NT2/D1 (cell line): ENCODE results near the gene SLC44A4.
"Not testable (repeated sequence)": the region's sequence is repeated elsewhere in the genome, so short reads cannot be mapped to it uniquely, and the experiment has no call there.

Experiments used
- DNase-seq: peaks from one replicate; pipeline ENCODE4 v3.0.0-alpha.2; 2011; ENCODE audit warnings: low read depth, low spot score
- H3K27me3 ChIP-seq: 2 replicates; pipeline ENCODE4 v1.6.0; 2011; ENCODE audit warnings: mild to moderate bottlenecking; ENCODE audit not compliant: insufficient read length, insufficient read depth
- H3K36me3 ChIP-seq: 2 replicates; pipeline ENCODE4 v1.6.1; 2011; ENCODE audit warnings: mild to moderate bottlenecking, low read length, mixed read lengths; ENCODE audit not compliant: insufficient read depth, insufficient read length
- H3K4me1 ChIP-seq: 2 replicates; pipeline ENCODE4 v1.5.1; 2011; ENCODE audit not compliant: insufficient read depth, insufficient read length
- H3K4me3 ChIP-seq: 2 replicates; pipeline ENCODE4 v1.5.1; 2011; ENCODE audit warnings: low read depth; ENCODE audit not compliant: insufficient read length
- H3K9ac ChIP-seq: 2 replicates; pipeline ENCODE4 v1.6.0; 2011; ENCODE audit warnings: low read depth; ENCODE audit not compliant: insufficient read length
- H3K9me3 ChIP-seq: 2 replicates; pipeline ENCODE4 v1.5.1; 2011; ENCODE audit warnings: mild to moderate bottlenecking, low read length; ENCODE audit not compliant: insufficient read depth
- SUZ12 ChIP-seq: IDR thresholded peaks from 2 replicates; pipeline ENCODE4 v1.6.1; 2011; ENCODE audit not compliant: insufficient read length, insufficient read depth; ENCODE audit errors: extremely low read depth
- YY1 ChIP-seq: IDR thresholded peaks from 2 replicates; pipeline ENCODE4 v1.6.1; 2011; ENCODE audit not compliant: insufficient read length, insufficient read depth
- ZNF274 ChIP-seq: IDR thresholded peaks from 2 replicates; pipeline ENCODE4 v1.6.1; 2011; ENCODE audit warnings: mild to moderate bottlenecking, low read depth, low read length

SLC44A4 gene

GRCh38 chr6:31851485-31851832, 27.3 kb downstream of the SLC44A4 start:
- H3K27me3 ChIP-seq: no peaks in the 10 kb centered on the region
- TF ChIP-seq ZNF274: no peak
- no peak for TF ChIP-seq SUZ12
- TF ChIP-seq YY1: no peak
- H3K4me3 ChIP-seq: no peak overlapping the region
- no peaks in the 10 kb centered on the region for H3K4me1 ChIP-seq
- H3K9ac ChIP-seq: no peak overlapping the region
- DNase-seq: no peak
- peaks cover 18% of the 10 kb centered on the region; the same call in 1 of the 2 replicates for H3K9me3 ChIP-seq
- no peaks in the 10 kb centered on the region for H3K36me3 ChIP-seq

- H3K9me3 ChIP-seq: peaks cover 18% of the 10 kb centered on the region; the same call in 1 of the 2 replicates
- no peaks in the 10 kb centered on the region for H3K27me3 ChIP-seq
- H3K4me3 ChIP-seq: no peak overlapping the region
- no peak for TF ChIP-seq YY1
- TF ChIP-seq SUZ12: no peak
- TF ChIP-seq ZNF274: no peak
- no peaks in the 10 kb centered on the region for H3K36me3 ChIP-seq
- no peak for DNase-seq
- no peaks in the 10 kb centered on the region for H3K4me1 ChIP-seq
- no peak overlapping the region for H3K9ac ChIP-seq
These were observed 27.9 kb downstream of the SLC44A4 start for GRCh38 chr6:31850765-31851484.

GRCh38 chr6:31847276-31847978, 31.4 kb downstream of the SLC44A4 start:
- H3K4me3 ChIP-seq: no peak overlapping the region
- no peaks in the 10 kb centered on the region for H3K27me3 ChIP-seq
- DNase-seq: no peak
- peaks cover 18% of the 10 kb centered on the region for H3K36me3 ChIP-seq
- H3K9me3 ChIP-seq: peaks cover 6% of the 10 kb centered on the region; the same call in 1 of the 2 replicates
- no peak for TF ChIP-seq SUZ12
- no peak for TF ChIP-seq YY1
- TF ChIP-seq ZNF274: no peak
- no peaks in the 10 kb centered on the region for H3K4me1 ChIP-seq
- no peak overlapping the region for H3K9ac ChIP-seq

GRCh38 chr6:31844507-31844906, 34.3 kb downstream of the SLC44A4 start:
- Histone ChIP-seq H3K36me3 (peaks cover 34% of the 10 kb centered on the region), H3K27me3 (no peaks in the 10 kb centered on the region), H3K9me3 (no peaks in the 10 kb centered on the region), H3K4me3 (no peak overlapping the region), H3K4me1 (no peaks in the 10 kb centered on the region), H3K9ac (no peak overlapping the region)
- no peak for TF ChIP-seq ZNF274
- TF ChIP-seq SUZ12: no peak
- TF ChIP-seq YY1: no peak
- DNase-seq: no peak

GRCh38 chr6:31842053-31842452, 36.7 kb downstream of the SLC44A4 start:
- DNase-seq: no peak
- TF ChIP-seq SUZ12 (no peak), ZNF274 (no peak)
- Histone ChIP-seq H3K27me3 (no peaks in the 10 kb centered on the region), H3K36me3 (peaks cover 58% of the 10 kb centered on the region), H3K4me1 (no peaks in the 10 kb centered on the region), H3K4me3 (no peak overlapping the region), H3K9me3 (no peaks in the 10 kb centered on the region), H3K9ac (no peak overlapping the region)

- not testable (repeated sequence) for H3K9ac ChIP-seq, H3K4me1 ChIP-seq, DNase-seq, H3K9me3 ChIP-seq, H3K27me3 ChIP-seq, H3K4me3 ChIP-seq
- peaks cover 72% of the 10 kb centered on the region for H3K36me3 ChIP-seq
These were observed 39.0 kb downstream of the SLC44A4 start for GRCh38 chr6:31839779-31840126.

GRCh38 chr6:31838968-31839367, 39.8 kb downstream of the SLC44A4 start:
- peaks cover 65% of the 10 kb centered on the region for H3K36me3 ChIP-seq
- H3K9ac ChIP-seq: no peak overlapping the region
- no peaks in the 10 kb centered on the region for H3K9me3 ChIP-seq
- no peaks in the 10 kb centered on the region for H3K27me3 ChIP-seq
- no peaks in the 10 kb centered on the region for H3K4me1 ChIP-seq
- DNase-seq: no peak
- no peak for TF ChIP-seq YY1
- no peak for TF ChIP-seq SUZ12
- TF ChIP-seq ZNF274: no peak
- no peak overlapping the region for H3K4me3 ChIP-seq

- H3K9me3 ChIP-seq, H3K9ac ChIP-seq, H3K4me1 ChIP-seq, DNase-seq, H3K27me3 ChIP-seq: not testable (repeated sequence)
- Histone ChIP-seq H3K4me3 (peak overlapping the region; percentile 95), H3K36me3 (peaks cover 65% of the 10 kb centered on the region)
These were observed 40.7 kb downstream of the SLC44A4 start for GRCh38 chr6:31838114-31838553.
